SU-DHL-6 (cell line): ENCODE results near the gene OR5K1.

Experiments
- H2AFZ ChIP-seq: fragments of 200-600 bp; sonication (generic); 2 replicates; pipeline ENCODE4 v1.6.1; 2014; ENCODE audit warnings: low read depth, mild to moderate bottlenecking, moderate library complexity, mixed read lengths, antibody characterized with exemption, low read length; ENCODE audit not compliant: severe bottlenecking
- H3F3A ChIP-seq: fragments of 200-600 bp; shearing (Covaris generic); 2 replicates; pipeline ENCODE4 v1.6.0; 2016; ENCODE audit warnings: antibody characterized with exemption, mild to moderate bottlenecking; ENCODE audit not compliant: insufficient read depth
- H3K27ac ChIP-seq: fragments of 200-600 bp; sonication (generic); 2 replicates; pipeline ENCODE4 v1.5.1; 2016; ENCODE audit warnings: low read depth, mild to moderate bottlenecking, low read length, moderate library complexity, mixed read lengths
- H3K27me3 ChIP-seq: fragments of 200-600 bp; sonication (generic), shearing (Covaris generic); 2 replicates; pipeline ENCODE4 v1.6.0; 2014; ENCODE audit warnings: mild to moderate bottlenecking, low read length
- H3K36me3 ChIP-seq: fragments of 200-600 bp; sonication (generic); 2 replicates; pipeline ENCODE4 v1.6.1; 2014; ENCODE audit warnings: mild to moderate bottlenecking, low read length, mixed read lengths
- H3K4me2 ChIP-seq: fragments of 300-600, 200-600 bp; shearing (Covaris generic), sonication (generic); 2 replicates; pipeline ENCODE4 v1.6.0; 2014; ENCODE audit warnings: low read length, low read depth, mild to moderate bottlenecking; ENCODE audit not compliant: poor library complexity, severe bottlenecking
- H3K4me3 ChIP-seq: fragments of 200-600 bp; sonication (generic); 2 replicates; pipeline ENCODE4 v1.5.1; 2014; ENCODE audit warnings: antibody characterized with exemption, low read length, mild to moderate bottlenecking, mixed read lengths; ENCODE audit not compliant: insufficient read depth, poor library complexity, severe bottlenecking
- H3K79me2 ChIP-seq: fragments of 200-600 bp; sonication (generic); 2 replicates; pipeline ENCODE4 v1.6.1; 2014; ENCODE audit warnings: mild to moderate bottlenecking, low read length, moderate library complexity; ENCODE audit not compliant: insufficient read depth
- H3K9ac ChIP-seq: fragments of 200-600 bp; sonication (generic); 2 replicates; pipeline ENCODE4 v1.7.0; 2014; ENCODE audit warnings: mild to moderate bottlenecking, low read length
- H3K9me2 ChIP-seq: fragments of 200-600 bp; sonication (generic); replicated peaks from 2 replicates; pipeline ENCODE4 v1.6.1; 2014; ENCODE audit warnings: low read length; ENCODE audit not compliant: insufficient read depth
- H3K9me3 ChIP-seq: fragments of 200-600 bp; sonication (generic); 2 replicates; pipeline ENCODE4 v1.6.1; 2014; ENCODE audit warnings: low read length, mixed read lengths; ENCODE audit not compliant: insufficient read depth
- H4K20me1 ChIP-seq: fragments of 200-600 bp; sonication (generic); 2 replicates; pipeline ENCODE4 v1.6.1; 2014; ENCODE audit warnings: low read depth, mild to moderate bottlenecking, antibody characterized with exemption, low read length, moderate library complexity, mixed read lengths
- EZH2phosphoT487 ChIP-seq: fragments of 200-600 bp; sonication (generic), shearing (Covaris generic); conservative IDR thresholded peaks from 2 replicates; pipeline ENCODE4 v1.6.1; 2018; ENCODE audit warnings: mild to moderate bottlenecking, antibody characterized with exemption, low read length, moderate library complexity, mixed read lengths
- TF ChIP-seq, protein P1 (sequence below): fragments of 200-600 bp; sonication (generic); IDR thresholded peaks from one replicate; pipeline ENCODE4 v1.5.1; 2017; ENCODE audit warnings: antibody characterized with exemption, mild to moderate bottlenecking, low read length, moderate library complexity; ENCODE audit not compliant: insufficient read depth, poor library complexity, severe bottlenecking

OR5K1 gene

DNA sequence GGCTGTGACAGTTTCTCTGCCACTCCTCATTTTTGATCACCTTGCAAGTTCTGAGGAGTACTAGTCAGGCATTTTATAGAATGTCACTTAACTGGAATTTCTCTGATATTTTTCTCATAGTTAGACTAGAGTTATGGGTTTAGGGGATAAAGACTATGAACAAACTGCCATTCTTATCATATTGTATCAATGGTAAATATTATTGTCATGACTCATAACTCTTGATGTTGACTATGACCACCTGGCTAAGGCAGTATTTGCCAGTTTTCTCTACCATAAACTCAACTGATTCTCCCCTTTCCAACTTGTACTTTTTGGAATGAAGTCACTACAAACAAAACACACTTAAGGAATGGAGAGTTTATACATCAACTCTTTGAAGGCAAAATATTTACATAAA is 22.7 kb upstream of the OR5K1 start:
- no peak overlapping the region for H2AFZ ChIP-seq
- no peaks in the 10 kb centered on the region for H4K20me1 ChIP-seq
- no peak overlapping the region for H3K9ac ChIP-seq
- no peaks in the 10 kb centered on the region for H3K79me2 ChIP-seq
- H3K27ac ChIP-seq, result no peak overlapping the region
- H3K4me3 ChIP-seq, result no peak overlapping the region
- no peaks in the 10 kb centered on the region for H3F3A ChIP-seq
- no peak for TF ChIP-seq EZH2phosphoT487
- TF ChIP-seq, protein P1, sequence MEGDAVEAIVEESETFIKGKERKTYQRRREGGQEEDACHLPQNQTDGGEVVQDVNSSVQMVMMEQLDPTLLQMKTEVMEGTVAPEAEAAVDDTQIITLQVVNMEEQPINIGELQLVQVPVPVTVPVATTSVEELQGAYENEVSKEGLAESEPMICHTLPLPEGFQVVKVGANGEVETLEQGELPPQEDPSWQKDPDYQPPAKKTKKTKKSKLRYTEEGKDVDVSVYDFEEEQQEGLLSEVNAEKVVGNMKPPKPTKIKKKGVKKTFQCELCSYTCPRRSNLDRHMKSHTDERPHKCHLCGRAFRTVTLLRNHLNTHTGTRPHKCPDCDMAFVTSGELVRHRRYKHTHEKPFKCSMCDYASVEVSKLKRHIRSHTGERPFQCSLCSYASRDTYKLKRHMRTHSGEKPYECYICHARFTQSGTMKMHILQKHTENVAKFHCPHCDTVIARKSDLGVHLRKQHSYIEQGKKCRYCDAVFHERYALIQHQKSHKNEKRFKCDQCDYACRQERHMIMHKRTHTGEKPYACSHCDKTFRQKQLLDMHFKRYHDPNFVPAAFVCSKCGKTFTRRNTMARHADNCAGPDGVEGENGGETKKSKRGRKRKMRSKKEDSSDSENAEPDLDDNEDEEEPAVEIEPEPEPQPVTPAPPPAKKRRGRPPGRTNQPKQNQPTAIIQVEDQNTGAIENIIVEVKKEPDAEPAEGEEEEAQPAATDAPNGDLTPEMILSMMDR, result no peak
- H3K9me2 ChIP-seq, result no peaks in the 10 kb centered on the region
- no peaks in the 10 kb centered on the region for H3K9me3 ChIP-seq
- no peaks in the 10 kb centered on the region for H3K27me3 ChIP-seq
- no peak overlapping the region for H3K4me2 ChIP-seq
- no peaks in the 10 kb centered on the region for H3K36me3 ChIP-seq

DNA sequence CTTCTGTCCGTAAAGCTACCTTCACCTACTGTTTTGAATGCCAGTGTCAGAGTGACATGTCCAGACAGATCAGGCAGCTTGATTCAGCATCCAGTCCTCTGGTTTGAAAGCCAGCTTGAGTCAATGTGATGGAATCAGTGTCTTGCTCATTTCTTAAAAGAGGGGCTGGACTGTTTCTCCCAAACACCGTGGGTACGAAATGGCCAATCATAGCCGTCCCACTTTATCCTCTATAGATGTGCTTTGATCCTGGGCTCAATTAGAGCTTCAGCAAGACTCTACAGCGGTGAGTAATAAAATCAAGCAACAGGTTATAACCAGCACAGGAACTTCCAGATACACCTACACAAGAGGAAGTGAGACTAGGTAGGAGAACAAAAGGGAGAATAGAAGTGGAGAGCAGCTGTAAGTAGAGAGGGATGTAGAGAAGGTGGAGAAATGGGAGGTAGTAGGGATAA is 17.0 kb upstream of the OR5K1 start:
- Histone ChIP-seq H3K4me3 (no peak overlapping the region), H3F3A (no peaks in the 10 kb centered on the region), H3K4me2 (no peak overlapping the region), H3K27ac (no peak overlapping the region), H2AFZ (no peak overlapping the region), H3K9me3 (no peaks in the 10 kb centered on the region), H3K79me2 (no peaks in the 10 kb centered on the region), H4K20me1 (no peaks in the 10 kb centered on the region), H3K9me2 (no peaks in the 10 kb centered on the region), H3K36me3 (no peaks in the 10 kb centered on the region), H3K9ac (no peak overlapping the region), H3K27me3 (no peaks in the 10 kb centered on the region)
- TF ChIP-seq, protein P1, result no peak
- no peak for TF ChIP-seq EZH2phosphoT487

DNA sequence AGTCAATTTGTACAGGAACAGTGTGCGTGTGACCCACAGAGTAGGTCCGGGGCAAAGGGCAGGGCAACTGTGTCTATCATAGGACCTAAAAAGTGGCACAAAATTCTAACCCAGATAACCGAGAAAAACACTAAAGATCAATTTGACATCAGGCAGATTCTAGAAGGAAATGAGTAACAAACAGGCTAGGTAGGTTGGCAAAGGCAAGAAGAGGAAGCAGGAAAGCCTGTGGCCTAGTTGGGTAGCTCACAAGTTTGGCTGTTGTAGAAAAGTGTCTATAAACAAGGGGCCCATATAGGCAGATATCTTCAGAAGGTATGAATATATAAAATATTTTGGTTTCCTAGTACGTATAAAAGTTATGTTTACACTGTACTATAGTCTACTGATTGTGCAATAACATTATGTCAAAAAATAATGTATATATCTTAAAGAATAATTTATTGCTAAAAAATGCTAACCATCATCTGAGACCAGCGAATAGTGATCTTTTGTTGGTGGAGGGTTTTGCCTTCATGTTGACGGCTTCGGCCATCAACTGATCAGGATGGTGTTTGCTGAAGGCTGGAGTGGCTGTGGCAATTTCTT is 13.3 kb upstream of the OR5K1 start:
- Histone ChIP-seq H3K4me3 (no peak overlapping the region), H2AFZ (no peak overlapping the region), H3K9me3 (no peaks in the 10 kb centered on the region), H3K79me2 (no peaks in the 10 kb centered on the region), H3K4me2 (no peak overlapping the region), H4K20me1 (no peaks in the 10 kb centered on the region), H3K9me2 (no peaks in the 10 kb centered on the region), H3K36me3 (no peaks in the 10 kb centered on the region), H3K27me3 (no peaks in the 10 kb centered on the region), H3F3A (no peaks in the 10 kb centered on the region), H3K9ac (no peak overlapping the region), H3K27ac (no peak overlapping the region)
- TF ChIP-seq EZH2phosphoT487, result no peak
- TF ChIP-seq, protein P1, result no peak
